GM19397 (cell line): ENCODE data around the gene CROCC2.

ENCODE experiments used
- ATAC-seq: cut with Tn5 transposase; IDR thresholded peaks from one replicate; pipeline ENCODE4 v1.9.1; 2021; ENCODE audit warnings: mild to moderate bottlenecking, moderate library complexity; ENCODE audit not compliant: unreplicated experiment

Gene CROCC2

DNA sequence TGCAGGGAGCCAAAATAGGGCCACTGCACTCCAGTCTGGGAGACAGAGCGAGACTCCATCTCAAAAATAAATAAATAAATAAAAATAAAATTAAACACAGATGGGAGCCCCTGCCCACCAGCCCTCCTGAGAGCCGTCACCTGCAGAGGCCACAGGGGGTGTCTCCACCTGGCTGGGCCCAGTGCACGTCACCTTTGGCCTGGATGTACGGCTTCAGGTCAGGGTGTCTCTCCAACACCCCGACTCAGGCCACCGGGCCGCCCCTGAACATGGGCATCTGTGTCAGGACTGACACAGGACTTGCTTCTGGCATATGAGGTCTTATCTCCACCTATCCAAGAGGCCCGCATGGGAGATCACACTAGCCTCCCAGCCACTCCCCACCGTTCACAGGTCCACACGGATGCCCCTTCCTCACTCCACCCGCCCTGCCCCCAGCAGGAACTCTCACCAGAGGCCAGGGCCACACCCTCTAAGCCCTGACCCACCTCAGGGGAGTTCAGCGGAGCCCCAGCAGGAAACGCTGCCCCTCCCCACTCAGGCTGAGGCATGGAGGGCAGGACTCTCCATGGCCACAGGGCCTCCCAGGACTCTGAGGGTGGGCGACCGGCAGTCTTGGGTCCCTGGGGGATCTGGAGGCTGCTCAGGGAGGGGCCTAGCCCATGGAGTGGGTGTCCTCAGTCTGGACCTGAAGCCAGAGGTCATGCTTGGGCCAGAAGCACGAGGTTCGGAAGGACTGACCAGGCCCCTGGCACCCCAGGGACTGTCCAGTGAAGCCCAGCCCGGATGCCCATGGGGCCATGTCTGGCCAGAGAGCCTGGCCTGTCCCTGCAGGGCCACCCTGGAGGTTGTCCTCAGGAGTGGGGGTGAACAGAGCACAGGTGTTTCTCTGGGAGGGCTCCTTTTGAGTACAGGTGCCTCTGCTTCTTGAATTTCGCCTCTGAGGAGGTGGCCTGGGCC is 1.6 kb upstream of the CROCC2 start:
- ATAC-seq, result no peak

GRCh38 chr2:240905176-240905781 is 857 bp upstream of the CROCC2 start:
- no peak for ATAC-seq

DNA sequence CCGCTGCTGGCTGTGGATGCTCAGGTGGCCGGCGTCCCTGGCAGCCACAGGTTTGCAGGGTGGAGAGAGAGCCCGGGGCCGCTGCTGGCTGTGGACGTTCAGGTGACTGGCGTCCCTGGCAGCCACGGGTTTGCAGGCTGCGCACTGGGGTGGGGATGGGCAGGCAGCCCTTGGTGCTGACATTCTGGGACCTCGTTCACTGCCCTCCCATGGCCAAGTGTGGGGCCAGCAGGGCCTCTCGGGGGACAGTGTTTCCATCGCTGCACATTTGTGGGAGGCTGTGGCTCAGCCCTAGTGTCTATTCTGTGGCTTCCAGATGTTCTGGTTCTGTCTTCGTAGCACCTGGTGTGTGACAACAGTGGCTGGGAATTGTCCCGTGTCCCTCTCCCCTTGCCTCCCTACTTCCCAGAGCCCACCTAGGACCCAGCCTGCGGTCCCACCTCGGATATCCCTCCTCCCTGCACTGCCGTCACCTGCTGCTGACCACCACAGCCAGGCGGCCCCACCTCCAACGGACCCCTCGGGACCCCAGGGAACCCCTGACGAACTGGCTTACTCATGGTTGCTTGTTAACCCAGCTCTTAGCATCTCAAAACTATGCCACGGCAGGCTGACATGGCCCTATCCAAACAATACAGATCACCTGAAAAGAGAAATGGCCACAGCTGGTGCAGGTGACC is 915 bp downstream of the CROCC2 start:
- no peak for ATAC-seq

DNA sequence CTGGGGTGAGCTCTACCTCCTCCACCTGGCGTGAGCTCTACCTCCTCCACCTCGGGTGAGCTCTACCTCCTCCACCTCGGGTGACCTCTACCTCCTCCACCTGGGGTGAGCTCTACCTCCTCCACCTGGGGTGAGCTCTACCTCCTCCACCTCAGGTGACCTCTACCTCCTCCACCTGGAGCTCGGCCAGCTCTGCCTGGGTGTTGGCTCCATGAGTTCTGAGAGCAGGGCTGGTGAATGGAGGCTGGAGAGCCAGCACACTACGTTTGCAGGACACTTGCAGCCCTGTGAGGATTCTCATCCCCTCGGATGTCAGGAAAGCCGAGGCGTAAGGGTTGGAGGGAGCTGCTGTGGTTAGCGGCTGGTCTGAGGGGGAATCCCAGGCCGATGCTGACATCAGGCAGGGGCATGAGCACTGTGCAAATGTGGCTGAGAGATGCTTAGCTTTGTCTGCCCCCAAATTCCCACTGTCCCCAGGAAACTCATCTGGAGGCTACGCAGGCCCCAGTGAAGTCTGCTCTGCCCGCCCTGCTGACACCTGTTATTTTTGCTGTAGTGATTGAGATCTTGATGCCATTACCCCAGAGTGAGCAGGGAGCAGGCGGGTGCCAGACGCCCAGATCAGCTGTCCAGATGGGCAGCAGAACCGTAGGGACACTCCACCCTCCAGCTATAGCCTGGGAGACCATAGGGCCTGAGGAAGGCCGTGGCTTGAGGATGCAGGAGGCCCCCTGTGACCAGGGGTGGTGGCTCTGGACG is 3.3 kb downstream of the CROCC2 start:
- no peak for ATAC-seq

GRCh38 chr2:240911641-240912265 is 5.6 kb downstream of the CROCC2 start:
- no peak for ATAC-seq

DNA sequence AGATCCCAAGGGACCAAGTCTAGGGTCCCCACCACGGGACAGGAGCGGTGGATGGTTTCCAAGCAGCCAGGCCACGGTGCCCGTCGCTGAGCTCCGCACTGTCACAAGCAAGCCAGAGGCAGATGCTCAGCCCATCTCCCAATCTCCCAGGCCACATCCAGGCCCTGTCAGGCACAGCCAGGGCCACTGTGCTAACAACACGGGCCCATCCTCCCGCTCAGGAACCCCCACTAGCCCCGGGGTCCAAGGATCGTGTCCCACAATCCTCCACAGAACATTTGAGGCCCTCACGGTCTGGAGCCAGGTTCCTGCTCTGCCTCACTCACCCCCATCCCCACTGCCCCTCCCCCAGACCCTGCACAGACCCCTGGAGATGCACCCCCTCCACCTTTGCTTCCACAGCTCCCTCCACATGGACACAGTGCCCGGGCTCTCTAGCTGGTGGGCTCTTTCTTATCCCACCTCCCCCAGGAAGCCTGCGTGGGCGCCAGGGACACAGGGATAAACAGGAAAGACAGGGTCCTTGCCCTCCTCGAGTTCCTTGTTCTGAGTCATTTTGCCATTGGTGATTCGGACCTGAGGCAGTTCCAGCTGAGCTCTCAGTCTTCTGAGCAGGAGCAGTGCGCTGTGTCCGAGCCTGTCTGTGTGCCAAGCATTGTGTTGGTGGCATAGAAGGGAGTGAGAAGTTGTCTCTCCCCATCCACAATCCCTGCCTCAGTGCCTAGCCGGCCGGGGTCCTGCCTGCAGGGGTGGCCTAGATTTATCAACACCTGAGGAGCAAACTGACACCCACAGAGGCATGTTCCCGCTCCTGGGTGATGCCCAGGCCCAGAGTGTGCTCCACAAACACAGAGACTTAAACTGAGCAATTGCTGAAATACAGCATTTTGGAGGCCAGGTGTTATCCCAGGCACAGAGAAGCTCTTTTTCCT is 7.0 kb downstream of the CROCC2 start:
- ATAC-seq, result no peak

- no peak for ATAC-seq
Measured at GRCh38 chr2:240913810-240914644, 7.9 kb downstream of the CROCC2 start.

DNA sequence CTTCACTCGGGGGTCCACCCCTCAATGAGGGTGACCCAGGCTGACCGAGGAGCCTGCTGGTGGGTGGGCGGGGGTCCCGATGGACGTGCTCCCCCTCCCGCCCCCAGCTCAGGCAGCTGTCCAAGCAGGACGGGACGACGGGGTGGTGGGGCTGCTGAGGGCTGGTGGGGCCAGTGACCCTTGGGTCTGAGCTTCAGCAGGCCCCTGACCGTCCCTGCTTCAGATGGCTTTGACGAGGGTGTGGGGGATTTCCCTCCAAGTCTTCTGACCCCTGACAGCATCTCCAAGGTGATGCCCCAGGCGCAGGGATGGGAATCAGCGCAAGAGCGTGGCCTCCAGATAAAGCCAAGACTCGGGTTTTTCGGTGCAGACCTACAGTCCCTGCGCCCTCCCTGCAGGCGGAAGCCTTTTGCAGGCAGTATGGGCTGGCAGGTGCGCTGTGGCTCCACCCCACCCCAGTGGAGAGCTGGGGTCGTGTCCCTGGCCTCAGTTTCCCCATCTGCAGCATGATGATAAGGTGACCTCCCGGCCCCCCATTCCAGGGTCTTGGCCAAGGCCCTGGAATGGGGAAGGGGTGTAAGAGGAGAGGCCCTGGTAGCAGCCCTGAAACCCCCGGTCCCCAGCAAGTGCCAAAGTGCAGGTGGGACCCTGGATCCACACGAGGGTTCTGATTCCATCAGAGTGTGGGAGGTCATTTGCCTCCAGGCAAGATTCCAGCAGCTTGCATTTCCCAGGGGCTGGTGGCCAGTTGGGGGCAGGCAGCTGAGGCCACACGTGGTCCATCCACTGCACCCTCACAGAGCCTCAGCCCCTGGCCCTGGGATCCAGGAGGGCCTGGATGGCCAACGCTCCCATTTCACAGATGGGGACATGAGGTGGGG is 8.7 kb downstream of the CROCC2 start:
- no peak for ATAC-seq

DNA sequence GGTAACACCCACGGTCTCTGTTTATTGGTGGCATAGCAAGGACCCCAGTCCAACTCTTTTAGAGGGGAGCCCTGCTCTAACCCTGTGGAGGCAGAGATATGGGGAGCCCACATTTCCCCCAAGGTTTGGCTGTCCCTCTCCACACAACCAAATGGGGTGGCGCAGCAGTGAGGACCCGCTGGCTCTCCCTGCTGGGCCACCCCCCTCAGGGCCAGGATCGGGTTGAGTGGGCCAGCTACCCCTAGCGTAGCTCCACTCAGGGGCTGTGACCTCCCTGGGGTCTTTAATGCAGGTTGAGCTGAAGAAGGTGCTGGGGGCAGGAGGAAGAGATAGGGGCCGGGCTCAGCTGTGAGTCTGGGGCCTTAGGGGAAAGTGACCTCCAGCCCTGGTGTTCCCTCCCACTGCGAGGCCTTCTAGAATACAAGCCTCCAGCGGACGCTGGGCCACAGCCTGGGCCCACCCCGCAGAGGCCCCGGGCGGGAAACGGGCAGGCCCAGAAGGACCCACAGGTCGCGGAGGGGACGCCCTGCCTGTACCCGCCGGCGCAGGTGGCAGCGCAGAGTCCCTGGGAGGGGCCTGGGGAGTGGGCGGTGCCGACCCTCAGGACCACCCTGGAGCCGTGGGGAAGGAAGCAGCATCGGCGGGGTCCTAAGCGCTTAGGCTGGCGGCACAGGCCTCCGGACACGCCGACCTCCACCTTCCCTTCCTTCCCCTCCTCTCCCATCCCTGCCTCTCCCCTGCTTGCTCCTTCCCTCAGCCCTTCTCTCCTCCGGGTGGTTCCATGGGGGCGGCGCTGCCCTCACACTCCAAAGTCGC is 9.6 kb downstream of the CROCC2 start:
- no peak for ATAC-seq

GRCh38 chr2:240916571-240917008 is 10.5 kb downstream of the CROCC2 start:
- no peak for ATAC-seq

GRCh38 chr2:240917009-240917683 is 11.0 kb downstream of the CROCC2 start:
- ATAC-seq, result no peak

DNA sequence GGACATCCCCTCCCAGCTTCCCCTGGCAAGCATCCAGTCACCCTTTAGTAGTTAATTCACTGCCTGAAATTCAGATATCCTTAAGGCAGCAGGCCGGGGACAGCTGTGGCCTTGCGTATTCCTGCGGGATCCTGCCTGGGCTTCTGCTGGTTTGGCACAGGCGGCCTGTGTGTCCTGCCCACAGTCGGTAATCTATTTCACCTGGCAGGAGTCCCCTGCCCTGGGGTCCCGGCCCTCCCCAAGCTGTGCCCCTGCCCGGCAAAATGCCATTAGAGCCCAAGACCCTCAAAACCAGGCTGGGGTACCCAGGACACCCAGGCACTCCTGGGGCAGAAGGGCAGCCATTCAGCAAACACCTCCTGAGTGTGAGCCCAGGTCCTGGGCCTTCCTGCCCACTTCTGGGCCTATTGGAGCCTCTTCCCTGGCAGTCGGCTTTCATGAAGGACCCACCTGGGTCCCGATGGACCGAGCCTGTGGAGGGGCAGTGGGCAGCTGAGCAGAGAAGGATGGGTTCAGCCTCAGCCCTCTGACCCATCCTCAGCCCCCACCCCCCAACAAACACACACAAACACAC is 11.6 kb downstream of the CROCC2 start:
- no peak for ATAC-seq

DNA sequence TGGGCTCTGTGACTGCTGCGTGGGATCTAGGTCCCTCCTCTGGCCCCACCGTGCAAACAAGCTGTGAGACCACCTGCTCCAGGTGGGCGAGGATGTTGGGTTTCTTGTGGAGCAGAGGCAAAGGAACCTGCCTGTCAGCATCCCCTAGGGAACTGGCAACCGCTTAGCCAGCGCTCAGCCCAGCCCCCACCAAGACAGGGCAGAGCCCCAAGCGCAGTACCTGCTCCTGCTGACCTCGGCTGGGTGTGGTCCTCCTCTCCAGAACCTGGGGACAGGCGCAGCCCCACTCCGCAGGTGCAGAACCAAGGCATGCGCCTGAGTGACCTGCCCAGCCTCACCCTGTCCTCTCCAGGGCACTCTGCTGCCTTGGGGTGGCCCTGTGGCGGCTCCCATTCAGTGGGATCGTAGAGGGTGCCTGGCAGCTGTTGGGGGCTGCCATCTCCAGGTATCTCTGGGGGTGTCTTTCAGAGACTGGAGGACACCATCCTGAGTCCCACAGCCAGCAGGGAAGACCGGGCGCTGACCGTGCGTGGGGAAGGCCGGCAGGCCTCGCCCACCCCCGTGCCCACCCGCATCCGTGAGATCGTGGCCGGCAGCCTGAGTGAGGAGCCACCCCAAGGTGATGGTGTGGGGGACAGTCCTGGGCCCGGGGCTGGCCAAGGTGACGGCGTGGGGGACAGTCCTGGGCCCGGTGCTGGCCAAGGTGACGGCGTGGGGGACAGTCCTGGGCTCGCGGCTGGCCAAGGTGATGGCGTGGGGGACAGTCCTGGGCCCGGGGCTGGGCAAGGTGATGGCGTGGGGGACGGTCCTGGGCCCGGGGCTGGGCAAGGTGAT is 12.3 kb downstream of the CROCC2 start:
- no peak for ATAC-seq

- ATAC-seq, result no peak
Measured at GRCh38 chr2:240919161-240919781, 13.1 kb downstream of the CROCC2 start.
